Stomach (tissue), 4 donors: ENCODE data around the gene WASF2.

Experiments used
- EP300 ChIP-seq: sonication (generic); formaldehyde crosslinking; IDR thresholded peaks from one replicate; pipeline ENCODE4 v1.6.1; 2017; ENCODE audit warnings: antibody characterized with exemption
- POLR2A ChIP-seq, 4 donors: fragments of 450-650 bp; IDR thresholded peaks; one replicate each; pipeline ENCODE4 v1.6.1; 2016; ENCODE audit warnings: antibody characterized with exemption in 4 of 4, control low read depth in 2 of 4, mild to moderate bottlenecking in 1 of 4, moderate library complexity in 1 of 4
- POLR2AphosphoS5 ChIP-seq, 3 donors: sonication (generic); formaldehyde crosslinking; IDR thresholded peaks; one replicate each; pipeline ENCODE4 v1.6.1; 2016; ENCODE audit warnings: antibody characterized with exemption in 3 of 3
- TF ChIP-seq, protein P1 (sequence below), 7 experiments: fragments of 450-650 bp in 4 of 7; fragments of 200-600 bp in 3 of 7; sonication (generic) in 3 of 7; IDR thresholded peaks; one replicate each; pipeline ENCODE4 v1.5.1; 2016 to 2019; ENCODE audit warnings: antibody characterized with exemption in 7 of 7, control low read depth in 2 of 7, mild to moderate bottlenecking in 1 of 7

- TF ChIP-seq, protein P1, sequence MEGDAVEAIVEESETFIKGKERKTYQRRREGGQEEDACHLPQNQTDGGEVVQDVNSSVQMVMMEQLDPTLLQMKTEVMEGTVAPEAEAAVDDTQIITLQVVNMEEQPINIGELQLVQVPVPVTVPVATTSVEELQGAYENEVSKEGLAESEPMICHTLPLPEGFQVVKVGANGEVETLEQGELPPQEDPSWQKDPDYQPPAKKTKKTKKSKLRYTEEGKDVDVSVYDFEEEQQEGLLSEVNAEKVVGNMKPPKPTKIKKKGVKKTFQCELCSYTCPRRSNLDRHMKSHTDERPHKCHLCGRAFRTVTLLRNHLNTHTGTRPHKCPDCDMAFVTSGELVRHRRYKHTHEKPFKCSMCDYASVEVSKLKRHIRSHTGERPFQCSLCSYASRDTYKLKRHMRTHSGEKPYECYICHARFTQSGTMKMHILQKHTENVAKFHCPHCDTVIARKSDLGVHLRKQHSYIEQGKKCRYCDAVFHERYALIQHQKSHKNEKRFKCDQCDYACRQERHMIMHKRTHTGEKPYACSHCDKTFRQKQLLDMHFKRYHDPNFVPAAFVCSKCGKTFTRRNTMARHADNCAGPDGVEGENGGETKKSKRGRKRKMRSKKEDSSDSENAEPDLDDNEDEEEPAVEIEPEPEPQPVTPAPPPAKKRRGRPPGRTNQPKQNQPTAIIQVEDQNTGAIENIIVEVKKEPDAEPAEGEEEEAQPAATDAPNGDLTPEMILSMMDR (IDR thresholded peaks at IDR 0.05) = no peak
- TF ChIP-seq EP300 (no peak), POLR2A (IDR thresholded peaks at IDR 0.05) (no peak), POLR2AphosphoS5 (IDR thresholded peaks at IDR 0.05) (no peak)
These were observed 39.7 kb upstream of the WASF2 start for GRCh38 chr1:27529704-27530018.
